Measurements from ENCODE around the gene OPN1SW.

OPN1SW gene

GRCh38 chr7:128792471-128793180 lies 17.0 kb upstream of the OPN1SW start:
- DNase-seq: no peak

- no peak for DNase-seq
Observed at GRCh38 chr7:128791972-128792327, 16.4 kb upstream of the OPN1SW start.

GRCh38 chr7:128791121-128791971 lies 15.8 kb upstream of the OPN1SW start, which contains the start of gene CCDC136:
Gene CCDC136 (plus strand): TSS chr7:128791968. CDS start chr7:128792412, 444 bp downstream.
- DNase-seq: peak; percentile 18 to 49

GRCh38 chr7:128790315-128791041 lies 14.9 kb upstream of the OPN1SW start:
- DNase-seq: no peak

- no peak for DNase-seq
Observed at GRCh38 chr7:128788446-128789412, 13.1 kb upstream of the OPN1SW start.

GRCh38 chr7:128785738-128786137 lies 10.1 kb upstream of the OPN1SW start:
- no peak for DNase-seq

- DNase-seq: no peak
Observed at GRCh38 chr7:128783143-128783861, 7.7 kb upstream of the OPN1SW start.

- DNase-seq: no peak
Observed at GRCh38 chr7:128781851-128782250, 6.3 kb upstream of the OPN1SW start.

GRCh38 chr7:128781126-128781525 lies 5.5 kb upstream of the OPN1SW start:
- no peak for DNase-seq

GRCh38 chr7:128778946-128779345 lies 3.4 kb upstream of the OPN1SW start:
- no peak for DNase-seq

- no peak for DNase-seq
Observed at GRCh38 chr7:128777156-128778123, 1.8 kb upstream of the OPN1SW start.

GRCh38 chr7:128774921-128775320 lies 673 bp downstream of the OPN1SW start:
- DNase-seq: no peak

- DNase-seq: no peak
Observed at GRCh38 chr7:128774029-128774689, 1.4 kb downstream of the OPN1SW start.

GRCh38 chr7:128773604-128774003 lies 2.0 kb downstream of the OPN1SW start:
- DNase-seq: no peak

GRCh38 chr7:128770233-128770632 lies 5.4 kb downstream of the OPN1SW start:
- DNase-seq: no peak

GRCh38 chr7:128767475-128768110 lies 8.0 kb downstream of the OPN1SW start:
- no peak for DNase-seq

GRCh38 chr7:128763541-128763940 lies 12.1 kb downstream of the OPN1SW start:
- DNase-seq: no peak

- peak; percentile 39 to 81 for DNase-seq
Observed at GRCh38 chr7:128759242-128759641, 16.4 kb downstream of the OPN1SW start.

- no peak for DNase-seq
Observed at GRCh38 chr7:128758553-128758952, 17.0 kb downstream of the OPN1SW start.
